Testis (tissue), 3 donors: ENCODE data around the gene LTV1. TPM values are rescaled to one million over a fixed set of nuclear protein-coding genes. Genes with fewer than 3 reads are reported as not detected.

Experiments
- DNase-seq: peaks from one replicate; pipeline ENCODE4 v3.0.0-alpha.2; 2019
- H3K27ac ChIP-seq, 2 donors: fragments of 200-600 bp; sonication (generic); one replicate each; pipeline ENCODE4 v1.5.1; 2019
- H3K27me3 ChIP-seq: fragments of 200-600 bp; sonication (generic); one replicate; pipeline ENCODE4 v1.5.1; 2019
- H3K36me3 ChIP-seq: fragments of 200-600 bp; sonication (generic); one replicate; pipeline ENCODE4 v1.5.1; 2017; ENCODE audit warnings: low read depth; ENCODE audit errors: missing control alignments
- H3K4me1 ChIP-seq: fragments of 200-600 bp; sonication (generic); one replicate; pipeline ENCODE4 v1.5.1; 2019
- H3K4me3 ChIP-seq, 2 donors: fragments of 200-600 bp; sonication (generic); one replicate each; pipeline ENCODE4 v1.5.1; 2017 to 2019
- H3K9me3 ChIP-seq: fragments of 200-600 bp; sonication (generic); one replicate; pipeline ENCODE4 v1.5.1; 2017
- POLR2A ChIP-seq: fragments of 450-650 bp; IDR thresholded peaks from one replicate; pipeline ENCODE4 v1.6.1; 2017; ENCODE audit warnings: antibody characterized with exemption, mild to moderate bottlenecking, moderate library complexity
- WGBS, 2 donors: methylation state at CpG; one replicate each; pipeline ENCODE4 v1.1.5; 2018; 5-methylcytosine and 5-hydroxymethylcytosine counted together
- intact Hi-C: fragments of 100-400 bp; cut with DNase I; formaldehyde crosslinking; loops from one replicate; pipeline ENCODE4 v1.15.1; 2023; ENCODE audit warnings: low total_unique reads
- polyA plus RNA-seq: library from polyadenylated mRNA; stranded (reverse); fragments of 350-450 nt; fragmentation: Illumina TruSeq; extraction: RNeasy Lipid Tissue Mini Kit (QIAGEN cat#74804); gene quantifications from one replicate; pipeline ENCODE4 v1.2.3, GENCODE V29; 2014; ENCODE audit warnings: low read depth, low replicate concordance; ENCODE audit not compliant: insufficient read depth
- total RNA-seq, 2 donors: library from RNA; depleted of rRNA; stranded (reverse); fragments of >200 nt; gene quantifications; one replicate each; pipeline ENCODE4 v1.2.3, GENCODE V29; 2016
- TF ChIP-seq, protein P1 (sequence below), 3 experiments: fragments of 450-650 bp in 2 of 3; fragments of 200-600 bp in 1 of 3; sonication (generic) in 1 of 3; IDR thresholded peaks; one replicate each; pipeline ENCODE4 v1.5.1; 2016 to 2019; ENCODE audit warnings: antibody characterized with exemption in 3 of 3, mild to moderate bottlenecking in 2 of 3, moderate library complexity in 1 of 3

The LTV1 gene
- total and polyA plus RNA-seq, 3 donors from 2014 or later = 18.5 to 22.1 (median 19.7) TPM

GRCh38 chr6:143896126-143896860, 53.2 kb downstream of the LTV1 start:
- no peak overlapping the region for H3K27ac ChIP-seq
- H3K4me1 ChIP-seq = no peaks in the 10 kb centered on the region
- no peaks in the 10 kb centered on the region for H3K36me3 ChIP-seq
- intact Hi-C loops = no loop called here
- TF ChIP-seq POLR2A = no peak
- TF ChIP-seq, protein P1, sequence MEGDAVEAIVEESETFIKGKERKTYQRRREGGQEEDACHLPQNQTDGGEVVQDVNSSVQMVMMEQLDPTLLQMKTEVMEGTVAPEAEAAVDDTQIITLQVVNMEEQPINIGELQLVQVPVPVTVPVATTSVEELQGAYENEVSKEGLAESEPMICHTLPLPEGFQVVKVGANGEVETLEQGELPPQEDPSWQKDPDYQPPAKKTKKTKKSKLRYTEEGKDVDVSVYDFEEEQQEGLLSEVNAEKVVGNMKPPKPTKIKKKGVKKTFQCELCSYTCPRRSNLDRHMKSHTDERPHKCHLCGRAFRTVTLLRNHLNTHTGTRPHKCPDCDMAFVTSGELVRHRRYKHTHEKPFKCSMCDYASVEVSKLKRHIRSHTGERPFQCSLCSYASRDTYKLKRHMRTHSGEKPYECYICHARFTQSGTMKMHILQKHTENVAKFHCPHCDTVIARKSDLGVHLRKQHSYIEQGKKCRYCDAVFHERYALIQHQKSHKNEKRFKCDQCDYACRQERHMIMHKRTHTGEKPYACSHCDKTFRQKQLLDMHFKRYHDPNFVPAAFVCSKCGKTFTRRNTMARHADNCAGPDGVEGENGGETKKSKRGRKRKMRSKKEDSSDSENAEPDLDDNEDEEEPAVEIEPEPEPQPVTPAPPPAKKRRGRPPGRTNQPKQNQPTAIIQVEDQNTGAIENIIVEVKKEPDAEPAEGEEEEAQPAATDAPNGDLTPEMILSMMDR (IDR thresholded peaks at IDR 0.05) = no peak
- no peak overlapping the region for H3K4me3 ChIP-seq
- 97 to 99% methylated on average over 3 of the region's 3 CpGs for WGBS, 2 donors
- H3K27me3 ChIP-seq = no peaks in the 10 kb centered on the region
- DNase-seq = no peak
- H3K9me3 ChIP-seq = no peaks in the 10 kb centered on the region

DNA sequence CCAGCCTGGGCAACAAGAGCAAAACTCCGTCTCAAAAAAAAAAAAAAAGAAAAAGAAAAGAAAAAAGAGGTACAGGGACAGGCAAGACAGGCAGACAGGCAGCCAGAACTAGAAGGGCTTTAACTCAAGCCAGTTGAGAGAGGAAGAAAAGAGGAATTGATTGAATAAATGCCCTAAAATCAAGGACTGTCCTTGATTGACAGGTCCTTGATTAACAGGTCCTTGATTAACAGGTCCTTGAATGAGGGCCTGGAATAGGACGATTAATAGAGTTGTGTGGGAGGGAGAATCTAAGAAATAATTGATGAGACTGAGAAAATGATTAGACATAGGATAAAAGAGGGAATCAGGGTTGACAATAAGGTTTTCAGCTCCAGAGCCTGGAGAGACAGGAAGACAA, 57.2 kb downstream of the LTV1 start:
- DNase-seq = no peak
- TF ChIP-seq, protein P1 (IDR thresholded peaks at IDR 0.05) = no peak
- TF ChIP-seq POLR2A = no peak
- Histone ChIP-seq H3K36me3 (no peaks in the 10 kb centered on the region), H3K9me3 (no peaks in the 10 kb centered on the region), H3K4me1 (peaks cover 5% of the 10 kb centered on the region), H3K27ac (no peak overlapping the region), H3K4me3 (no peak overlapping the region), H3K27me3 (no peaks in the 10 kb centered on the region)
- intact Hi-C loops = no loop called here
- WGBS, 2 donors = 76 to 87% methylated on average over 2 of the region's 2 CpGs

DNA sequence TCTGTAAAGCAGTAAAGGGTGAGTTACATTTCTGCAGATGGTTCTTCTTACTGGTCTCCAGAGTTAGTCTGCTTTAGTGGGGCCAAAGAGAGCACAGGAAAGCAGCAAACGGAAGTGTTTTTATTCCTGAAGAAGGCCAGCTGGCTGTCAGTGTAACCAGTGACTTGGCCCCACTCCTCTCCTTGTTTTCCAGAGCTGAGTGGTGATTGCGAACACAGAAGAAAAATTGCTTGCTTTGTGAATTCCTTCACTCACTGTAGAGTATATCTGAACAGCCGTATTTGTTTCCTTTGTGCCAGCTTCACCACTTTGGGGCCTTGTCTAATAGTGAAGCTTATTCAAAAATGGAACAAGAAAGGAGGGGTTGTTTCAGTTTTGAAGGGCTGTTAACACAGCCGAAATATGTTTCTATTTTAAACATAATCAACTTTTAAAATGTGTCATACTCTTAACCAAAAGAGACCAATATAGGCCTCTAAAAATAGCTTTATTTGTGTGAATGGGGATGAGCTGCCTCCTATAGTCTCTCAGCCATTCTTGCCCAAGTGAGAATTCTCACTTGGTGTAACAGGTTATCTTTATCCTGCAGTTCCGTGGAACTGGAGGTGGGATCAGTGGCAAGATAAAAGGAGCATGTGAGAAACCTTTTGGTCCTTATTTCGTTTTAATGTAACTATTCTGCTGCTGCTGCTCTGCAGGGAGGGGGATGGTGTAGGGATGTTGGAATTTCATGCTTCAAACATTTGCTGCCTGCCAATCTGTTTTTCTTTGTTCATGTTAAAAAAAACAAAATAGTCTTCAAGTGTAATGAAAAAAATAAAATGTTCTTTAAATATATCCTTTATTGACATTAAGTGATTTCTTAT, 59.0 kb downstream of the LTV1 start:
- H3K9me3 ChIP-seq = no peaks in the 10 kb centered on the region
- 22 to 39% methylated on average over 6 of the region's 6 CpGs for WGBS, 2 donors
- no peak overlapping the region for H3K4me3 ChIP-seq
- peak; percentile 65 for DNase-seq
- H3K27me3 ChIP-seq = no peaks in the 10 kb centered on the region
- no peaks in the 10 kb centered on the region for H3K36me3 ChIP-seq
- no peak for TF ChIP-seq POLR2A
- TF ChIP-seq, protein P1 (IDR thresholded peaks at IDR 0.05) = no peak
- intact Hi-C loops = no loop called here
- H3K4me1 ChIP-seq = peaks cover 5% of the 10 kb centered on the region
- peak overlapping the region; percentile 18 to 55 for H3K27ac ChIP-seq

DNA sequence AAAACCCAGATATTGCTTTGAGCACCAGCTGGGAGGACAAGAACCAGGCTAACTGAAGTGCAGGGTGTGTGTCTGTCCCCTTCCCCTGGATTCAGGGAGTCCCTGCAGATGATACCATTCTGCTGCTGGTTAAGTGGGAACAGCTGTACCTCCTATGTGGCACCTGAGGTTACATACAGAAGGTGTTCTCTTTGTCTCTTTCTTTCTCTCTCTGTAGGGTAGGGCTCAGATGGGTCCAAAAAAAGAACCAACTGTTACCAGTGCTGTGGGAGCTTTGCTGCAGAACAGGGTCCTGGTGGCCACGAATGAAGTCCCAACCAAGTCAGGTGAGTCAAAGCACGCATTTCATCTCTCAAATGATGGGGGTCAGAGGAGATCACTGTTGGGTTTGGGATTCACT, 59.7 kb downstream of the LTV1 start:
- peak overlapping the region in 1 of 2 donors; percentile 50 for H3K27ac ChIP-seq
- intact Hi-C loops = no loop called here
- no peaks in the 10 kb centered on the region for H3K9me3 ChIP-seq
- no peak for DNase-seq
- TF ChIP-seq POLR2A = no peak
- TF ChIP-seq, protein P1 (IDR thresholded peaks at IDR 0.05) = no peak
- H3K4me1 ChIP-seq = peaks cover 5% of the 10 kb centered on the region
- no peak overlapping the region for H3K4me3 ChIP-seq
- 65 to 73% methylated on average over 2 of the region's 2 CpGs for WGBS, 2 donors
- no peaks in the 10 kb centered on the region for H3K36me3 ChIP-seq
- no peaks in the 10 kb centered on the region for H3K27me3 ChIP-seq
